HG02943 (cell line): ENCODE measurements around the gene SASS6.
"Not testable (repeated sequence)": the region's sequence is repeated elsewhere in the genome, so short reads cannot be mapped to it uniquely, and the experiment has no call there.

Experiments
- ATAC-seq: cut with Tn5 transposase; IDR thresholded peaks from one replicate; pipeline ENCODE4 v1.9.1; 2021; ENCODE audit warnings: mild to moderate bottlenecking, low read depth, moderate library complexity; ENCODE audit not compliant: unreplicated experiment

The SASS6 gene

GRCh38 chr1:100051401-100051800 is 81.3 kb downstream of the SASS6 start:
- no peak for ATAC-seq

GRCh38 chr1:100050139-100050538 is 82.6 kb downstream of the SASS6 start:
- no peak for ATAC-seq

- not testable (repeated sequence) for ATAC-seq
These were observed 85.5 kb downstream of the SASS6 start for GRCh38 chr1:100047235-100047708.

GRCh38 chr1:100045206-100045605 is 87.5 kb downstream of the SASS6 start:
- ATAC-seq: no peak

GRCh38 chr1:100039591-100039990 is 93.1 kb downstream of the SASS6 start:
- no peak for ATAC-seq

- peak; percentile 61 for ATAC-seq
These were observed 94.0 kb downstream of the SASS6 start for GRCh38 chr1:100038660-100039287.

- peak; percentile 84 for ATAC-seq
These were observed 94.6 kb downstream of the SASS6 start for GRCh38 chr1:100037927-100038659.

GRCh38 chr1:100037656-100037926 is 95.1 kb downstream of the SASS6 start:
- peak; percentile 1 for ATAC-seq

GRCh38 chr1:100036718-100037655 is 95.7 kb downstream of the SASS6 start:
- no peak for ATAC-seq

GRCh38 chr1:100035214-100035613 is 97.5 kb downstream of the SASS6 start:
- ATAC-seq: no peak

- no peak for ATAC-seq
These were observed 98.3 kb downstream of the SASS6 start for GRCh38 chr1:100034470-100034869.
